ENCODE results near the gene CAMK1. TPM values are rescaled to one million over a fixed set of nuclear protein-coding genes. Genes with fewer than 3 reads are reported as not detected.

The CAMK1 gene
- total and polyA plus RNA-seq, 2 donors (not counting 3 experiments of a cell fraction or from before 2014, with no cell fraction given), result 23.5 to 28.4 TPM

DNA sequence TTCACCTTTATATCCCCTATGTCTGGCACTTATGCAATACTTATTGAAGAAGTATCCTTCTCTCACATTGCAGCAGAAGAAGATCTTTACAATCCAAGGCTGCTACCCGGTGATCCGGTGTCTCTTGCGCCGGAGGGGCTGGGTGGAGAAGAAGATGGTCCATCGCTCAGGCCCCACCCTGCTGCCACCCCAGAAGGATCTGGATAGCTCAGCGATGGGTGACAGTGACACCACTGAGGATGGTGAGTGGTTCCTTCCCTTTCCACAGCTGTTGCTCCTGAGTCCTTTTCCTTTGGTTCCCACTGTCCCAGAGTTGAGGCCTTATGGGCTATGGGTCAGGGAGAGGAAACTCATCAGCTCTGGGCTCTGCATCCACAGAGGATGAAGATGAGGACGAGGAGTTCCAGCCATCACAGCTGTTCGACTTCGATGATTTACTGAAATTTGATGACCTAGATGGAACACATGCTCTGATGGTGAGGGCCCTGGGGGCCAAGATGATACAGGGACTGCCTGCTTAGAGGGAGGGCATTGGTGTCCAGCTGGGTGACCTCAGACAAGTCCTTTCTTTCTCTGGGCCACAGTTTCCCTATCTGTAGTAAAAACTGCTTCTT is 43.2 kb upstream of the CAMK1 start:
- Histone ChIP-seq H3K4me3 (replicated peaks in 1 of 3; ENCODE audit: insufficient read depth in 1 of 3, low read depth in 1 of 3, low read length in 3 of 3) (no peak overlapping the region), H3K9me3 (replicated peaks; ENCODE audit: control insufficient read depth, insufficient read depth, low read length) (no peaks in the 10 kb centered on the region), H2AFZ (ENCODE audit: low read depth, low read length) (no peak overlapping the region), H3K27me3 (ENCODE audit: control insufficient read depth in 2 of 2, insufficient read depth in 2 of 2, low read length in 2 of 2) (no peaks in the 10 kb centered on the region), H3K27ac (ENCODE audit: insufficient read depth, low read depth, low read length) (no peak overlapping the region), H3K9ac (replicated peaks; ENCODE audit: extremely low read depth, insufficient read depth, low read length) (no peak overlapping the region), H3K9me1 (replicated peaks; ENCODE audit: control insufficient read depth, extremely low read depth, insufficient read depth, low read length) (no peaks in the 10 kb centered on the region), H3K4me2 (ENCODE audit: insufficient read depth, low read length) (no peak overlapping the region), H3K36me3 (ENCODE audit: control insufficient read depth in 2 of 2, extremely low read depth in 1 of 2, insufficient read depth in 2 of 2, low read length in 2 of 2) (peaks cover 0 to 4% of the 10 kb centered on the region in 2 experiments), H4K20me1 (replicated peaks; ENCODE audit: control insufficient read depth, extremely low read depth, insufficient read depth, low read length) (no peaks in the 10 kb centered on the region), H3K79me2 (ENCODE audit: control insufficient read depth, insufficient read depth, low read length) (no peaks in the 10 kb centered on the region), H3K4me1 (ENCODE audit: control insufficient read depth, extremely low read depth, insufficient read depth, low read length) (peaks cover 12% of the 10 kb centered on the region)
- BruUV-seq (replicated peaks), result no TSS peak
- DNase-seq (ENCODE audit: low read depth, low spot score), result no peak
- TF ChIP-seq, protein P1, sequence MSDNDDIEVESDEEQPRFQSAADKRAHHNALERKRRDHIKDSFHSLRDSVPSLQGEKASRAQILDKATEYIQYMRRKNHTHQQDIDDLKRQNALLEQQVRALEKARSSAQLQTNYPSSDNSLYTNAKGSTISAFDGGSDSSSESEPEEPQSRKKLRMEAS (IDR thresholded peaks at IDR 0.05; ENCODE audit: insufficient read depth, insufficient read length), result no peak
- no peak for TF ChIP-seq FOS (IDR thresholded peaks at IDR 0.05; ENCODE audit: borderline replicate concordance, insufficient read depth, low read length)
- TF ChIP-seq GATA2 (IDR thresholded peaks at IDR 0.05; ENCODE audit: insufficient read depth, insufficient read length, low read depth, low read length), result no peak
- no peak for TF ChIP-seq POLR2A (IDR thresholded peaks at IDR 0.05; ENCODE audit: low read depth, low read length)
- TF ChIP-seq EZH2 (IDR thresholded peaks at IDR 0.05; ENCODE audit: borderline replicate concordance, low read depth, low read length, severe bottlenecking), result no peak
- no peak for TF ChIP-seq POLR2AphosphoS5 (IDR thresholded peaks at IDR 0.05; ENCODE audit: insufficient read depth, low read depth, low read length)
- TF ChIP-seq JUN (IDR thresholded peaks at IDR 0.05; ENCODE audit: borderline replicate concordance, insufficient read depth, insufficient read length, low read depth), result no peak
- TF ChIP-seq MYC (IDR thresholded peaks at IDR 0.05; ENCODE audit: low read depth, low read length), result no peak
- TF ChIP-seq, protein P2, sequence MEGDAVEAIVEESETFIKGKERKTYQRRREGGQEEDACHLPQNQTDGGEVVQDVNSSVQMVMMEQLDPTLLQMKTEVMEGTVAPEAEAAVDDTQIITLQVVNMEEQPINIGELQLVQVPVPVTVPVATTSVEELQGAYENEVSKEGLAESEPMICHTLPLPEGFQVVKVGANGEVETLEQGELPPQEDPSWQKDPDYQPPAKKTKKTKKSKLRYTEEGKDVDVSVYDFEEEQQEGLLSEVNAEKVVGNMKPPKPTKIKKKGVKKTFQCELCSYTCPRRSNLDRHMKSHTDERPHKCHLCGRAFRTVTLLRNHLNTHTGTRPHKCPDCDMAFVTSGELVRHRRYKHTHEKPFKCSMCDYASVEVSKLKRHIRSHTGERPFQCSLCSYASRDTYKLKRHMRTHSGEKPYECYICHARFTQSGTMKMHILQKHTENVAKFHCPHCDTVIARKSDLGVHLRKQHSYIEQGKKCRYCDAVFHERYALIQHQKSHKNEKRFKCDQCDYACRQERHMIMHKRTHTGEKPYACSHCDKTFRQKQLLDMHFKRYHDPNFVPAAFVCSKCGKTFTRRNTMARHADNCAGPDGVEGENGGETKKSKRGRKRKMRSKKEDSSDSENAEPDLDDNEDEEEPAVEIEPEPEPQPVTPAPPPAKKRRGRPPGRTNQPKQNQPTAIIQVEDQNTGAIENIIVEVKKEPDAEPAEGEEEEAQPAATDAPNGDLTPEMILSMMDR (IDR thresholded peaks at IDR 0.05; ENCODE audit: extremely low read depth in 1 of 2, insufficient read depth in 1 of 2, low read depth in 1 of 2, low read length in 2 of 2), result no peak
- intact Hi-C loops (cut with micrococcal nuclease), result loop anchor here (10.0 kb wide), 1 partner anchor 332 kb away; the partner anchor contains the start of gene VHL
- CTCF ChIA-PET, result interaction anchor here (0.7 to 1.0 kb wide), 2 partner anchors 14 to 120 kb away, joined by 3 to 4 read pairs; no protein-coding TSS in a partner anchor
- dilution Hi-C loops (cut with MboI; ENCODE audit: extremely low pct_ligation_motif_present, low sequenced_read_pairs), result no loop called here
- no peak for FAIRE-seq
- POLR2A ChIA-PET, result no interaction called here
